HEK293 (cell line): ENCODE measurements around the gene IL17RC.

Experiments
- FEZF1 ChIP-seq: fragments of 450-650 bp; formaldehyde crosslinking; IDR thresholded peaks from 2 replicates; pipeline ENCODE4 v1.5.1; 2016; ENCODE audit warnings: missing biosample characterization, missing genetic modification characterization
- GFI1B ChIP-seq: fragments of 450-650 bp; formaldehyde crosslinking; IDR thresholded peaks from 2 replicates; pipeline ENCODE4 v1.5.1; 2016; ENCODE audit warnings: missing biosample characterization, missing genetic modification characterization
- HOXD13 ChIP-seq: sonication (generic); formaldehyde crosslinking; IDR thresholded peaks from 2 replicates; pipeline ENCODE4 v1.8.0; 2022; ENCODE audit warnings: missing genetic modification reagents, borderline replicate concordance
- IKZF3 ChIP-seq: fragments of 450-650 bp; IDR thresholded peaks from 2 replicates; pipeline ENCODE4 v1.5.0; 2018; ENCODE audit warnings: missing biosample characterization, mild to moderate bottlenecking, missing genetic modification characterization, moderate library complexity
- KLF7 ChIP-seq: fragments of 450-650 bp; formaldehyde crosslinking; IDR thresholded peaks from 2 replicates; pipeline ENCODE4 v1.5.1; 2016; ENCODE audit warnings: missing biosample characterization, missing genetic modification characterization, borderline replicate concordance
- MZF1 ChIP-seq: fragments of 450-650 bp; formaldehyde crosslinking; IDR thresholded peaks from 2 replicates; pipeline ENCODE4 v1.5.1; 2017; ENCODE audit warnings: missing biosample characterization, missing genetic modification characterization, borderline replicate concordance
- SCRT1 ChIP-seq: fragments of 450-650 bp; formaldehyde crosslinking; IDR thresholded peaks from 2 replicates; pipeline ENCODE4 v1.5.1; 2016; ENCODE audit warnings: missing biosample characterization, missing genetic modification characterization, borderline replicate concordance
- TRIM28 ChIP-seq: IDR thresholded peaks from 2 replicates; pipeline ENCODE4 v1.6.1; 2011; ENCODE audit warnings: low read length, control low read depth, borderline replicate concordance
- YY1 ChIP-seq: fragments of 450-650 bp; formaldehyde crosslinking; IDR thresholded peaks from 2 replicates; pipeline ENCODE4 v1.5.1; 2018; ENCODE audit warnings: missing biosample characterization, missing genetic modification characterization
- ZBTB48 ChIP-seq: fragments of 450-650 bp; formaldehyde crosslinking; IDR thresholded peaks from 2 replicates; pipeline ENCODE4 v1.5.1; 2016; ENCODE audit warnings: missing biosample characterization, missing genetic modification characterization
- ZBTB8A ChIP-seq: fragments of 450-650 bp; formaldehyde crosslinking; IDR thresholded peaks from 2 replicates; pipeline ENCODE4 v1.5.1; 2016; ENCODE audit warnings: missing biosample characterization, missing genetic modification characterization
- ZIC2 ChIP-seq: fragments of 450-650 bp; formaldehyde crosslinking; IDR thresholded peaks from 2 replicates; pipeline ENCODE4 v1.5.1; 2016; ENCODE audit warnings: missing biosample characterization, missing genetic modification characterization
- ZNF121 ChIP-seq: fragments of 450-650 bp; formaldehyde crosslinking; IDR thresholded peaks from 2 replicates; pipeline ENCODE4 v1.5.1; 2016; ENCODE audit warnings: missing biosample characterization, missing genetic modification characterization
- ZNF133 ChIP-seq: fragments of 450-650 bp; formaldehyde crosslinking; IDR thresholded peaks from 2 replicates; pipeline ENCODE4 v1.5.1; 2016; ENCODE audit warnings: missing biosample characterization, missing genetic modification characterization
- ZNF155 ChIP-seq: fragments of 450-650 bp; formaldehyde crosslinking; IDR thresholded peaks from 2 replicates; pipeline ENCODE4 v1.5.1; 2016; ENCODE audit warnings: missing biosample characterization, missing genetic modification characterization
- ZNF16 ChIP-seq: fragments of 450-650 bp; formaldehyde crosslinking; IDR thresholded peaks from 2 replicates; pipeline ENCODE4 v1.5.1; 2016; ENCODE audit warnings: low read depth, missing biosample characterization, missing genetic modification characterization
- ZNF350 ChIP-seq: fragments of 450-650 bp; formaldehyde crosslinking; IDR thresholded peaks from 2 replicates; pipeline ENCODE4 v1.5.0; 2017; ENCODE audit warnings: missing biosample characterization, mild to moderate bottlenecking, missing genetic modification characterization
- ZNF366 ChIP-seq: fragments of 450-650 bp; formaldehyde crosslinking; conservative IDR thresholded peaks from 2 replicates; pipeline ENCODE4 v1.5.1; 2016; ENCODE audit warnings: missing biosample characterization, missing genetic modification characterization
- ZNF394 ChIP-seq: fragments of 450-650 bp; formaldehyde crosslinking; IDR thresholded peaks from 2 replicates; pipeline ENCODE4 v1.5.1; 2016; ENCODE audit warnings: missing biosample characterization, missing genetic modification characterization, mild to moderate bottlenecking, moderate library complexity, borderline replicate concordance
- ZNF426 ChIP-seq: fragments of 450-650 bp; formaldehyde crosslinking; IDR thresholded peaks from 2 replicates; pipeline ENCODE4 v1.5.1; 2017; ENCODE audit warnings: missing biosample characterization, missing genetic modification characterization, mild to moderate bottlenecking, inconsistent platforms, moderate library complexity
- ZNF529 ChIP-seq: fragments of 450-650 bp; formaldehyde crosslinking; IDR thresholded peaks from 2 replicates; pipeline ENCODE4 v1.5.1; 2017; ENCODE audit warnings: missing genetic modification characterization, missing biosample characterization; ENCODE audit not compliant: insufficient replicate concordance
- ZNF548 ChIP-seq: fragments of 450-650 bp; formaldehyde crosslinking; IDR thresholded peaks from 2 replicates; pipeline ENCODE4 v1.5.1; 2016; ENCODE audit warnings: missing biosample characterization, missing genetic modification characterization
- ZNF610 ChIP-seq: fragments of 450-650 bp; formaldehyde crosslinking; IDR thresholded peaks from 2 replicates; pipeline ENCODE4 v1.5.1; 2016; ENCODE audit warnings: missing biosample characterization, missing genetic modification characterization, borderline replicate concordance
- ZNF621 ChIP-seq: fragments of 450-650 bp; formaldehyde crosslinking; IDR thresholded peaks from 2 replicates; pipeline ENCODE4 v1.5.1; 2017; ENCODE audit warnings: missing biosample characterization, missing genetic modification characterization
- ZNF670 ChIP-seq: fragments of 450-650 bp; formaldehyde crosslinking; IDR thresholded peaks from 2 replicates; pipeline ENCODE4 v1.5.1; 2016; ENCODE audit warnings: missing biosample characterization, missing genetic modification characterization, low read depth
- ZSCAN16 ChIP-seq: fragments of 450-650 bp; formaldehyde crosslinking; IDR thresholded peaks from 2 replicates; pipeline ENCODE4 v1.5.1; 2016; ENCODE audit warnings: missing biosample characterization, missing genetic modification characterization
- TF ChIP-seq, protein P1 (sequence below): fragments of 450-650 bp; formaldehyde crosslinking; IDR thresholded peaks from 2 replicates; pipeline ENCODE4 v1.5.1; 2016; ENCODE audit warnings: missing biosample characterization, missing genetic modification characterization
- TF ChIP-seq, protein P2 (sequence below): fragments of 450-650 bp; formaldehyde crosslinking; IDR thresholded peaks from 2 replicates; pipeline ENCODE4 v1.5.1; 2016; ENCODE audit warnings: missing biosample characterization, missing genetic modification characterization
- TF ChIP-seq, protein P3 (sequence below): fragments of 450-650 bp; formaldehyde crosslinking; IDR thresholded peaks from 2 replicates; pipeline ENCODE4 v1.5.1; 2016; ENCODE audit warnings: missing biosample characterization, missing genetic modification characterization
- TF ChIP-seq, protein P4 (sequence below): sonication (generic); formaldehyde crosslinking; IDR thresholded peaks from 2 replicates; pipeline ENCODE4 v1.8.1; 2022; ENCODE audit warnings: mild to moderate bottlenecking, moderate library complexity, missing genetic modification reagents

IL17RC gene

DNA sequence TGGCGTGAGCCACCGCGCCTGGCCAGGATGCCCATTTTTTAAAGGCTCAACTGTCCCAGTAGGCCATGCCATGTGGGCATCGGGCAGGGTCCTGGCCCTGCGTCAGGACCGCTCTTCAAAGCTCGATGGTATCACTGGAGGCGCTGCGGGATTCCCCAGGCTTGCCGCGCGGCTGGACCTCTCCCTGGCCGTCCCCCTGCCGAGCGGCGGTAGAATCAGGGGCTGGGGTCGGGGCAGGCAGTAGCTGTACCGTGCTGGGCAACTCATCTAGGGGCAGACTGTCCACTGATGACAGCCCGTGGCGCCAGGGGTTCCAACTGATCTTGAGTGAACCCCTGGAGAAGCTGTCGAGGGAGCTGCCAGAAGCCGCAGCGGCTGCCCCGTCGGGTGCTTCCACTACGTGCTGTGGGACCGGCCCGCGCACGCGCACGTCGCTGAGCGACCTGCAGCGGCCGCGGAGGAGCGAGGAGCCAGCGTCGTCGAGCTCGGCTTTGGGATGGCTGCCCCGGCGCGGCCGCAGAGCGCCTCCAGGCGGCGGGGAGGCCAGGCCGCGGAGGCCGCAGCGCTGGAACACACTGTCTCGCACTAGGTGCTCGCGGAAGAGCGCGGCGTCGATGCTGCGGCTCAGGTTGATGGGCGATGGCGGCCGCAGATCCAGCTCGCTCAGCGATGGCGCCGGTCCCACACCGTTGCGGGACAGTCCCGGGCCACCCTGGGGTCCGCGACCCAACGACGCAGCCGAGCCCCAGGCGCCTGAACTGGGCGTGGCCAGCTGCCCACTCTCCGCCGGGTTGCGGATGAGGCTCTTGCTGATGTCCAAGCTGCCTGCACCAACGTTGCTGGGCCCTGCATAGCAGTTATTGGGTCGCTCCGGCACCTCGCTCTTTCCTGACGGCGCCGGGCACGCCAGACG, 29.5 kb downstream of the IL17RC start (continued):
- TF ChIP-seq ZBTB8A (tag by site-specific recombination) (peak; percentile 29; the same call in 1 of the 2 replicates), ZNF621 (tag by site-specific recombination) (no peak), ZNF16 (tag by site-specific recombination) (no peak), ZBTB48 (peak; percentile 32; the same call in 1 of the 2 replicates), ZNF610 (peak; percentile 9; the same call in 1 of the 2 replicates), TRIM28 (no peak), HOXD13 (no peak), ZNF529 (tag by site-specific recombination) (no peak), ZNF350 (no peak), ZNF155 (tag by site-specific recombination) (no peak), ZNF133 (no peak), ZIC2 (tag by site-specific recombination) (peak; percentile 96), ZSCAN16 (tag by site-specific recombination) (no peak), YY1 (tag by site-specific recombination) (peak; percentile 65), ZNF426 (tag by site-specific recombination) (no peak), ZNF394 (peak; percentile 79; the same call in 1 of the 2 replicates), KLF7 (tag by site-specific recombination) (peak; percentile 63; the same call in 1 of the 2 replicates), MZF1 (no peak), ZNF121 (tag by site-specific recombination) (no peak), FEZF1 (tag by site-specific recombination) (no peak), ZNF366 (tag by site-specific recombination) (no peak), ZNF548 (tag by site-specific recombination) (no peak), IKZF3 (tag by site-specific recombination) (0 out of 2 replicates have a peak, but pooled peaks have one; percentile 11), SCRT1 (tag by site-specific recombination) (no peak), GFI1B (tag by site-specific recombination) (no peak), ZNF670 (tag by site-specific recombination) (no peak)
- TF ChIP-seq, protein P1, sequence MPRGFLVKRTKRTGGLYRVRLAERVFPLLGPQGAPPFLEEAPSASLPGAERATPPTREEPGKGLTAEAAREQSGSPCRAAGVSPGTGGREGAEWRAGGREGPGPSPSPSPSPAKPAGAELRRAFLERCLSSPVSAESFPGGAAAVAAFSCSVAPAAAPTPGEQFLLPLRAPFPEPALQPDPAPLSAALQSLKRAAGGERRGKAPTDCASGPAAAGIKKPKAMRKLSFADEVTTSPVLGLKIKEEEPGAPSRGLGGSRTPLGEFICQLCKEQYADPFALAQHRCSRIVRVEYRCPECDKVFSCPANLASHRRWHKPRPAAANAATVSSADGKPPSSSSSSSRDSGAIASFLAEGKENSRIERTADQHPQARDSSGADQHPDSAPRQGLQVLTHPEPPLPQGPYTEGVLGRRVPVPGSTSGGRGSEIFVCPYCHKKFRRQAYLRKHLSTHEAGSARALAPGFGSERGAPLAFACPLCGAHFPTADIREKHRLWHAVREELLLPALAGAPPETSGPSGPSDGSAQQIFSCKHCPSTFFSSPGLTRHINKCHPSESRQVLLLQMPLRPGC (tag by site-specific recombination): 0 out of 2 replicates have a peak, but pooled peaks have one; percentile 36
- TF ChIP-seq, protein P2, sequence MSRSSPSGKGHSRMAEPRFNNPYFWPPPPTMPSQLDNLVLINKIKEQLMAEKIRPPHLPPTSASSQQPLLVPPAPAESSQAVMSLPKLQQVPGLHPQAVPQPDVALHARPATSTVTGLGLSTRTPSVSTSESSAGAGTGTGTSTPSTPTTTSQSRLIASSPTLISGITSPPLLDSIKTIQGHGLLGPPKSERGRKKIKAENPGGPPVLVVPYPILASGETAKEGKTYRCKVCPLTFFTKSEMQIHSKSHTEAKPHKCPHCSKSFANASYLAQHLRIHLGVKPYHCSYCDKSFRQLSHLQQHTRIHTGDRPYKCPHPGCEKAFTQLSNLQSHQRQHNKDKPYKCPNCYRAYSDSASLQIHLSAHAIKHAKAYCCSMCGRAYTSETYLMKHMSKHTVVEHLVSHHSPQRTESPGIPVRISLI (tag by site-specific recombination): no peak
- TF ChIP-seq, protein P3, sequence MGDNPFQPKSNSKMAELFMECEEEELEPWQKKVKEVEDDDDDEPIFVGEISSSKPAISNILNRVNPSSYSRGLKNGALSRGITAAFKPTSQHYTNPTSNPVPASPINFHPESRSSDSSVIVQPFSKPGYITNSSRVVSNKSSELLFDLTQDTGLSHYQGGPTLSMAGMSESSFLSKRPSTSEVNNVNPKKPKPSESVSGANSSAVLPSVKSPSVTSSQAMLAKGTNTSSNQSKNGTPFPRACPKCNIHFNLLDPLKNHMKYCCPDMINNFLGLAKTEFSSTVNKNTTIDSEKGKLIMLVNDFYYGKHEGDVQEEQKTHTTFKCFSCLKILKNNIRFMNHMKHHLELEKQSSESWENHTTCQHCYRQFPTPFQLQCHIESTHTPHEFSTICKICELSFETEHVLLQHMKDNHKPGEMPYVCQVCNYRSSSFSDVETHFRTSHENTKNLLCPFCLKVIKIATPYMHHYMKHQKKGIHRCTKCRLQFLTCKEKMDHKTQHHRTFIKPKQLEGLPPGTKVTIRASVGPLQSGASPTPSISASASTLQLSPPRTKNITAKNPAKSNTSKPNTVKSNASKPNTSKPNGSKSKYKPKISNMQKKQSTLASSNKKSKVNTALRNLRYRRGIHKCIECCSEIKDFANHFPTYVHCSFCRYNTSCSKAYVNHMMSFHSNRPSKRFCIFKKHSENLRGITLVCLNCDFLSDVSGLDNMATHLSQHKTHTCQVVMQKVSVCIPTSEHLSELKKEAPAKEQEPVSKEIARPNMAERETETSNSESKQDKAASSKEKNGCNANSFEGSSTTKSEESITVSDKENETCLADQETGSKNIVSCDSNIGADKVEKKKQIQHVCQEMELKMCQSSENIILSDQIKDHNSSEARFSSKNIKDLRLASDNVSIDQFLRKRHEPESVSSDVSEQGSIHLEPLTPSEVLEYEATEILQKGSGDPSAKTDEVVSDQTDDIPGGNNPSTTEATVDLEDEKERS (tag by site-specific recombination): no peak
- TF ChIP-seq, protein P4, sequence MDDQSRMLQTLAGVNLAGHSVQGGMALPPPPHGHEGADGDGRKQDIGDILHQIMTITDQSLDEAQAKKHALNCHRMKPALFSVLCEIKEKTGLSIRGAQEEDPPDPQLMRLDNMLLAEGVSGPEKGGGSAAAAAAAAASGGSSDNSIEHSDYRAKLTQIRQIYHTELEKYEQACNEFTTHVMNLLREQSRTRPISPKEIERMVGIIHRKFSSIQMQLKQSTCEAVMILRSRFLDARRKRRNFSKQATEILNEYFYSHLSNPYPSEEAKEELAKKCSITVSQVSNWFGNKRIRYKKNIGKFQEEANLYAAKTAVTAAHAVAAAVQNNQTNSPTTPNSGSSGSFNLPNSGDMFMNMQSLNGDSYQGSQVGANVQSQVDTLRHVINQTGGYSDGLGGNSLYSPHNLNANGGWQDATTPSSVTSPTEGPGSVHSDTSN (CRISPR knock-in tag): peak; percentile 60
